Panc1 (cell line): Measurements from ENCODE around the gene KCNA10.

Source experiments
- CTCF ChIP-seq: fragments of 450-650 bp; IDR thresholded peaks from 2 replicates; pipeline ENCODE4 v1.5.1; 2017; ENCODE audit warnings: mild to moderate bottlenecking
- POLR2AphosphoS5 ChIP-seq: IDR thresholded peaks from 2 replicates; pipeline ENCODE4 v1.6.1; 2012; ENCODE audit warnings: mild to moderate bottlenecking, low read depth, low read length, moderate library complexity
- REST ChIP-seq, 2 experiments: IDR thresholded peaks; 2 replicates each; pipeline ENCODE4 v1.6.1; 2011 to 2012; ENCODE audit warnings: low read depth in 2 of 2, control low read depth in 1 of 2, low read length in 1 of 2, mild to moderate bottlenecking in 1 of 2, moderate library complexity in 1 of 2; ENCODE audit not compliant: insufficient read depth in 1 of 2
- SIN3A ChIP-seq: IDR thresholded peaks from 2 replicates; pipeline ENCODE4 v1.6.1; 2012; ENCODE audit warnings: low read depth, mild to moderate bottlenecking, low read length, moderate library complexity, borderline replicate concordance; ENCODE audit not compliant: insufficient read depth

GRCh38 chr1:110548381-110548780 lies 29.4 kb upstream of the KCNA10 start:
- TF ChIP-seq CTCF (peak; percentile 76), POLR2AphosphoS5 (no peak), SIN3A (no peak), REST (IDR thresholded peaks at IDR 0.05; ENCODE audit: insufficient read depth in 1 of 2, low read depth in 2 of 2, low read length in 1 of 2) (no peak)
